NCI-H2107 treated with DMSO at 0.1 percent for 48 hours (cell line): ENCODE data around the gene LIN7A.

Source experiments
- DNase-seq: peaks from one replicate; lab custom pipeline; 2025; ENCODE audit not compliant: unreplicated experiment; lab: John Stamatoyannopoulos, UW

Gene LIN7A

GRCh38 chr12:80860928-80861327 lies 76.8 kb downstream of the LIN7A start:
- DNase-seq = no peak

GRCh38 chr12:80860206-80860605 lies 77.5 kb downstream of the LIN7A start:
- no peak for DNase-seq

GRCh38 chr12:80858356-80858755 lies 79.4 kb downstream of the LIN7A start:
- no peak for DNase-seq

GRCh38 chr12:80857311-80857710 lies 80.4 kb downstream of the LIN7A start:
- no peak for DNase-seq

- peak; percentile 40 for DNase-seq
Observed at GRCh38 chr12:80849337-80849736, 88.4 kb downstream of the LIN7A start.

- DNase-seq = peak; percentile 40
Observed at GRCh38 chr12:80848858-80849257, 88.9 kb downstream of the LIN7A start.

- peak; percentile 83 for DNase-seq
Observed at GRCh38 chr12:80847575-80847974, 90.2 kb downstream of the LIN7A start.

- DNase-seq = peak; percentile 98
Observed at GRCh38 chr12:80846952-80847351, 90.8 kb downstream of the LIN7A start.

- DNase-seq = no peak
Observed at GRCh38 chr12:80845639-80846038, 92.1 kb downstream of the LIN7A start.

- no peak for DNase-seq
Observed at GRCh38 chr12:80843969-80844368, 93.8 kb downstream of the LIN7A start.

- DNase-seq = peak; percentile 84
Observed at GRCh38 chr12:80838708-80839107, 99.0 kb downstream of the LIN7A start.

- DNase-seq = peak; percentile 25
Observed at GRCh38 chr12:80838024-80838658, 99.6 kb downstream of the LIN7A start.

GRCh38 chr12:80837342-80837978 lies 100.3 kb downstream of the LIN7A start:
- DNase-seq = peak; percentile 59

- DNase-seq = no peak
Observed at GRCh38 chr12:80834724-80835123, 103.0 kb downstream of the LIN7A start.

GRCh38 chr12:80830533-80831088 lies 107.1 kb downstream of the LIN7A start:
- DNase-seq = no peak

GRCh38 chr12:80829767-80830166 lies 108.0 kb downstream of the LIN7A start:
- DNase-seq = no peak

GRCh38 chr12:80825506-80825905 lies 112.2 kb downstream of the LIN7A start:
- no peak for DNase-seq

GRCh38 chr12:80823393-80823792 lies 114.3 kb downstream of the LIN7A start:
- DNase-seq = no peak

GRCh38 chr12:80821513-80822000 lies 116.2 kb downstream of the LIN7A start:
- DNase-seq = peak; percentile 63

- DNase-seq = no peak
Observed at GRCh38 chr12:80818878-80819277, 118.9 kb downstream of the LIN7A start.

GRCh38 chr12:80815351-80815750 lies 122.4 kb downstream of the LIN7A start:
- no peak for DNase-seq

- DNase-seq = no peak
Observed at GRCh38 chr12:80814453-80814852, 123.3 kb downstream of the LIN7A start.
